ENCODE data around the gene TYMP.
A peak's percentile ranks its signal among the peaks of the same experiment; 100 is the strongest.

The TYMP gene

GRCh38 chr22:50537765-50538164 is 8.0 kb upstream of the TYMP start:
- DNase-seq = no peak

GRCh38 chr22:50536226-50536625 is 6.4 kb upstream of the TYMP start:
- DNase-seq = no peak

GRCh38 chr22:50535113-50535512 is 5.3 kb upstream of the TYMP start:
- no peak for DNase-seq

GRCh38 chr22:50533856-50534711 is 4.3 kb upstream of the TYMP start:
- peak; percentile 54 for DNase-seq

- no peak for DNase-seq
Measured at GRCh38 chr22:50532824-50533796, 3.3 kb upstream of the TYMP start.

- DNase-seq = no peak
Measured at GRCh38 chr22:50531962-50532674, 2.3 kb upstream of the TYMP start.

GRCh38 chr22:50531546-50531961 is 1.7 kb upstream of the TYMP start:
- peak; percentile 79 for DNase-seq

GRCh38 chr22:50530877-50531545 is 1.2 kb upstream of the TYMP start:
- DNase-seq = peak; percentile 88

- DNase-seq = no peak
Measured at GRCh38 chr22:50530580-50530876, 716 bp upstream of the TYMP start.

- DNase-seq = no peak
Measured at GRCh38 chr22:50529416-50529896, 356 bp downstream of the TYMP start.

- DNase-seq = no peak
Measured at GRCh38 chr22:50528682-50529415, 963 bp downstream of the TYMP start.

GRCh38 chr22:50527921-50528681 is 1.7 kb downstream of the TYMP start:
- DNase-seq = no peak

GRCh38 chr22:50526834-50527801 is 2.7 kb downstream of the TYMP start:
- peak; percentile 62 for DNase-seq

- peak; percentile 89 for DNase-seq
Measured at GRCh38 chr22:50526108-50526833, 3.5 kb downstream of the TYMP start.

GRCh38 chr22:50525858-50526107 is 4.0 kb downstream of the TYMP start:
- DNase-seq = no peak

- DNase-seq = peak; percentile 98
Measured at GRCh38 chr22:50525104-50525857, 4.5 kb downstream of the TYMP start, which contains the start of gene SCO2. Gene SCO2 (minus strand): TSS chr22:50525598. CDS start chr22:50524411, 1,187 bp downstream.

GRCh38 chr22:50524676-50525103 is 5.1 kb downstream of the TYMP start:
- DNase-seq = no peak

Data from CD4-positive, alpha-beta T cell treated with Interleukin-10 for 1 hour (primary cell).